PFSK-1 (cell line): ENCODE data around the gene SSPN.

Experiments
- FOXP2 ChIP-seq: optimal IDR thresholded peaks from 2 replicates; pipeline ENCODE3; 2011; ENCODE audit warnings: borderline replicate concordance, control low read depth, inconsistent platforms; ENCODE audit not compliant: insufficient read depth; ENCODE audit errors: extremely low read length, extremely low read depth
- POLR2AphosphoS5 ChIP-seq: IDR thresholded peaks from 2 replicates; pipeline ENCODE4 v1.6.1; 2012; ENCODE audit warnings: low read depth, mild to moderate bottlenecking, control low read depth, low read length, moderate library complexity
- REST ChIP-seq, 2 experiments: IDR thresholded peaks; 2 replicates each; pipeline versions ENCODE4 v1.6.1 to v1.8.0; 2011 to 2012; ENCODE audit warnings: low read depth in 2 of 2, low read length in 2 of 2, control low read depth in 1 of 2, inconsistent platforms in 1 of 2, mild to moderate bottlenecking in 1 of 2, moderate library complexity in 1 of 2; ENCODE audit not compliant: insufficient read depth in 1 of 2
- SIN3A ChIP-seq: IDR thresholded peaks from 2 replicates; pipeline ENCODE4 v1.6.1; 2012; ENCODE audit warnings: mild to moderate bottlenecking, low read length, moderate library complexity, borderline replicate concordance; ENCODE audit not compliant: insufficient read depth
- TAF1 ChIP-seq: IDR thresholded peaks from 2 replicates; pipeline ENCODE4 v1.6.1; 2012; ENCODE audit warnings: low read length, control low read depth, borderline replicate concordance; ENCODE audit not compliant: insufficient read depth

GRCh38 chr12:26226629-26227360, 31.4 kb downstream of the SSPN start:
- no peak for TF ChIP-seq POLR2AphosphoS5
- no peak for TF ChIP-seq SIN3A
- no peak for TF ChIP-seq TAF1
- no peak for TF ChIP-seq REST (IDR thresholded peaks at IDR 0.05; ENCODE audit: insufficient read depth in 1 of 2, low read depth in 2 of 2, low read length in 2 of 2)
- no peak for TF ChIP-seq FOXP2
